Measurements from ENCODE around the gene ASTN2.
"Not testable (repeated sequence)": the region's sequence is repeated elsewhere in the genome, so short reads cannot be mapped to it uniquely, and the experiment has no call there.

The ASTN2 gene

DNA sequence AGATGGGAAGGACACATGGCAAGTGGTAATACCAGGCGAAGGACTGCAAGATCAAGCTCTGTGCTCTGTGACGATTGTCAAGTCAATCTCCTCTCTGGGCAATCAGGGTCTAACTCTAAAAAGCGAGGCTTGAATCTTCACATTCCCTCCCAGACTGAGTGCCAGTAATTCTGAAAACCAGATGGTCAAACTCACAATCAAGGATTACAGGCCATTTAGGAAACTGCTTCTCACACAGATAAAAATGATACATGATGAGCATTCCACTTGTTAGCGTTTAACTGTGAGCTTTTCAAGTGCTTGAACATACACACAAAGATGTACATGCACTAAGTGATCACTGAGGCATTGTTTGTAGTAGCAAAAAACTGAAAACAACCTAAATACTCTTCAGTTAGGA lies 517.7 kb downstream of the ASTN2 start:
- DNase-seq (ENCODE audit: low spot score): no peak
- no peak overlapping the region for H3K27ac ChIP-seq
- TF ChIP-seq, protein P1, sequence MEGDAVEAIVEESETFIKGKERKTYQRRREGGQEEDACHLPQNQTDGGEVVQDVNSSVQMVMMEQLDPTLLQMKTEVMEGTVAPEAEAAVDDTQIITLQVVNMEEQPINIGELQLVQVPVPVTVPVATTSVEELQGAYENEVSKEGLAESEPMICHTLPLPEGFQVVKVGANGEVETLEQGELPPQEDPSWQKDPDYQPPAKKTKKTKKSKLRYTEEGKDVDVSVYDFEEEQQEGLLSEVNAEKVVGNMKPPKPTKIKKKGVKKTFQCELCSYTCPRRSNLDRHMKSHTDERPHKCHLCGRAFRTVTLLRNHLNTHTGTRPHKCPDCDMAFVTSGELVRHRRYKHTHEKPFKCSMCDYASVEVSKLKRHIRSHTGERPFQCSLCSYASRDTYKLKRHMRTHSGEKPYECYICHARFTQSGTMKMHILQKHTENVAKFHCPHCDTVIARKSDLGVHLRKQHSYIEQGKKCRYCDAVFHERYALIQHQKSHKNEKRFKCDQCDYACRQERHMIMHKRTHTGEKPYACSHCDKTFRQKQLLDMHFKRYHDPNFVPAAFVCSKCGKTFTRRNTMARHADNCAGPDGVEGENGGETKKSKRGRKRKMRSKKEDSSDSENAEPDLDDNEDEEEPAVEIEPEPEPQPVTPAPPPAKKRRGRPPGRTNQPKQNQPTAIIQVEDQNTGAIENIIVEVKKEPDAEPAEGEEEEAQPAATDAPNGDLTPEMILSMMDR (IDR thresholded peaks at IDR 0.05): no peak

DNA sequence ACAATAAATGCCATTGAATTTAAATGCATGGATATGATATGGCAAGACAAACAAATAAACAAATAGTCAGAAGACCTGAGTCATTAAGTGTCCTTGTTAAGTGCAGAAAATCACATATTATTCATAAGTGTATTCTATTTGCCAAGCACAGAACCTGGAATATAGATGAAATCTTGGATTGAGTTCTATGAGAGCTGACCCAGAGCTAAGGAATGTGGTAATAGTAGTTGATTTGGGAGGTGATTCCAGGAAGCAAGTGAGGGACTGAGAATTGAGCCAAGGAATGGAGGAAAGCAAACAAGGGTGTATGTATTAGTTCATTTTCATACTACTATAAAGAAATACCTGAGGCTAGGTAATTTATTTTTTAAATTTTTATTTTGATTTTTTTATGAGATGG lies 518.9 kb downstream of the ASTN2 start:
- TF ChIP-seq, protein P1 (IDR thresholded peaks at IDR 0.05): no peak
- no peak for DNase-seq (ENCODE audit: low spot score)
- no peak overlapping the region for H3K27ac ChIP-seq
- H3K4me3 ChIP-seq: no peak overlapping the region

More for the DNA sequence above, 517.7 kb downstream of the ASTN2 start:
- H3K4me3 ChIP-seq: no peak overlapping the region

DNA sequence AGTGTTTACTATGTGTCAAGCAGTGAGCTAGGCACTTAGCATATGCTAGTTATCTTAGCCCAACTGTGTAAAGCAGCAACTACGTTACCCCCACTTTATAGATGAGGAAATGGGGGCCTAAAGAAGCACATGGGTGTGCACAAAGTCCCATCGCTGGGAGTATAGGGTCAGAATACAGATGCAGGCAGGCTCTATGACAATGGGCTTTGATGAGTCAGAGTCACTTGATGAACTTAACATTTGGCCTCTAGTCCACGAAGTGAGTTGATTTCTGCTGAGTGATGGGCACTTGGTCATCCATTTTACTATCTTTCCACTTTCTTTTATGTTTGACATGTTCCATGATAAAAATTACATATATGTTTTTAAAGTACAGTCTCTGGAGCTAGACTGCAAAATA lies 523.4 kb downstream of the ASTN2 start:
- no peak overlapping the region for H3K27ac ChIP-seq
- TF ChIP-seq, protein P1 (IDR thresholded peaks at IDR 0.05): no peak
- H3K4me3 ChIP-seq: no peak overlapping the region
- DNase-seq (ENCODE audit: low spot score): no peak

DNA sequence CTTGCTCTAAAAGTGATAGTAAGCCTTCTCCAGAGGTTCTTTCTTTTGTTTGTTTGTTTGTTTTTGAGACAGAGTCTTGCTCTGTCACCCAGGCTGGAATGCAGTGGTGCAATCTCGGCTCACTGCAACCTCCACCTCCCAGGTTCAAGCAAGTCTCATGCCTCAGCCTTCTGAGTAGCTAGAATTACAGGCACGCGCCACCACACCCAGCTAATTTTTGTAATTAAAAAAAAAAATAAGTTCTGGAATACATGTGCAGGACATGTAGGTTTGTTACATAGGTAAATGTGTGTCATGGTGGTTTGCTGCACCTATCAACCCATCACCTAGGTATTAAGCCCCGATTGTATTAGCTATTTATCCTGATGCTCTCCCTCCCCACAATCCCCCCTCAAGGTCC lies 526.4 kb downstream of the ASTN2 start:
- H3K4me3 ChIP-seq; DNase-seq (ENCODE audit: low spot score); H3K27ac ChIP-seq: not testable (repeated sequence)

DNA sequence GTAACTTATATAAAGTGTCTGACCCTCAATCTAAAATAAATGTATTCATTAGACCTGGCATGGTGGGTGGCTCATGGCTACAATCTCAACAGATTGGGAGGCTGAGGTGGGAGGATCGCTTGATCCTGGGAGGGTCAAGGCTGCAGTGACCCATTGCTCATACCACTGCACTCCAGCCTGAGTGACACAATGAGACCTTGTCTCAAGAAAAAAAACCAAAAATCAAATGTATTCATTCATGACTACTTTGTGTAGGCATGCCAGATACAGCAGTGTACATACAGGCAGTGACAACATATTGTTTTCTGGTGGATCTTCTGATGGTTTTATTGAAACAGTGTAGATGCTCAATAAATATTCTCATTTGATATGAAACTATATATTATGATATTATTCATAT lies 526.8 kb downstream of the ASTN2 start:
- H3K4me3 ChIP-seq: no peak overlapping the region
- TF ChIP-seq, protein P1 (IDR thresholded peaks at IDR 0.05): no peak

DNA sequence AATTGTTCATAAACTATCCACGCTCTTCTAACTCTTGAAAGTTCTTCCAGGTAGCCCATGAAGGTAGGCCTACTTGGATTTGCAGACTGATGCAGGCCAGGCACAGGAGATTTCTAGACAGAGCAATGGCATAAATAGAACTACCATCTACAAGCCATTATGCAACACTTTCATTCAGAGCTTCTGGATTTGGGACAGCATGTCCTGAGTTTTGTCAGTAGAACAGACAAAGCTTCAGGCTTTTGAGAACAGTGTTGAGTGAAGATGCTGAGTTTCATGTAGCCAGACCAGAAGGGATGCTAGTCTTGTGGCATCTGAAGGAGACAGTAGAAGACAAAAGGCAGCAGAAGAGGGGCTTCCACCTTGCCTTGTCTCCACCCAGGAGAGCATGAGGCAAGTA lies 531.2 kb downstream of the ASTN2 start:
- TF ChIP-seq, protein P1 (IDR thresholded peaks at IDR 0.05): no peak
- Histone ChIP-seq H3K27ac (no peak overlapping the region), H3K4me3 (no peak overlapping the region)
- DNase-seq (ENCODE audit: low spot score): no peak

More for the DNA sequence above, 526.8 kb downstream of the ASTN2 start:
- no peak overlapping the region for H3K27ac ChIP-seq
- no peak for DNase-seq (ENCODE audit: low spot score)

DNA sequence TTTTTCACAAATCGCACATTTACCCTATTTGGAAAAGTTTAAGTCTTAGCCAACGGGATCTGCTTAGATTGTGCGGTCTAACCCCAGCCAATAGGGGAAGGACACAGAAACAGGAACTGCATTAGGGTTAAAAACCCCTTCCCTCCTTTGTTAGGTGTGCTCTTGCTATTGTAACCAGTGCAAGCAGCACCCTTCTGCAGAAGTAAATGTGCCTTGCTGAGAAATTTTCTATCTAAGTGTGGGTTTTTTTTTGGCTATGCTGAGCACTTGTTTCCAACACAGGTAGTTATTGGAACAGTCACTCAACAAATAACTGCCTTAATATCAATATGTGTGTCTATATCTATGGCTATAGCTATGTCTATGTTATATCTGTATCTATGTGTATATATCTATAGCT lies 537.8 kb downstream of the ASTN2 start:
- Histone ChIP-seq H3K4me3 (no peak overlapping the region), H3K27ac (no peak overlapping the region)
- DNase-seq (ENCODE audit: low spot score): no peak
- TF ChIP-seq, protein P1 (IDR thresholded peaks at IDR 0.05): no peak

DNA sequence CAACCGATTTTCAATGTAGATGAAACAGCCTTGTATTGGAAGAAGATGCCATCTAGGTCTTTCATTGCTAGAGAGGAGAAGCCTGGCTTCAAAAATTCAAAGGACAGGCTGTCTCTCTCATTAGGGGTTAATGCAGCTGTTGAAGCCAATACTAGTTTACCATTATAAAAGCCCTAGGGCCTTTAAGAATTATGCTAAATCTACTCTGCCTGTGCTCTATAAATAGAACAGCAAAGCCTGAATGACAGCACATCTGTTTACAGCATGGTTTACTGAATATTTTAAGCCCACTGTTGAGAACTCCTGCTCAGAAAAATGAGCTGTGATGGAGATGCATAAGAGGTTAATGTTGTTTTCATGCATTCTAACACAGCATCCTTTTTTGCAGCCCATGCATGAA lies 539.3 kb downstream of the ASTN2 start:
- Histone ChIP-seq H3K27ac (no peak overlapping the region), H3K4me3 (no peak overlapping the region)
- DNase-seq (ENCODE audit: low spot score): no peak
- TF ChIP-seq, protein P1 (IDR thresholded peaks at IDR 0.05): no peak
